ENCODE results near the gene MYO9A. TPM values are rescaled to one million over a fixed set of nuclear protein-coding genes. Genes with fewer than 3 reads are reported as not detected.

The MYO9A gene
- total and polyA plus RNA-seq, 11 donors = 3.2 to 33.9 (median 29.9) TPM

DNA sequence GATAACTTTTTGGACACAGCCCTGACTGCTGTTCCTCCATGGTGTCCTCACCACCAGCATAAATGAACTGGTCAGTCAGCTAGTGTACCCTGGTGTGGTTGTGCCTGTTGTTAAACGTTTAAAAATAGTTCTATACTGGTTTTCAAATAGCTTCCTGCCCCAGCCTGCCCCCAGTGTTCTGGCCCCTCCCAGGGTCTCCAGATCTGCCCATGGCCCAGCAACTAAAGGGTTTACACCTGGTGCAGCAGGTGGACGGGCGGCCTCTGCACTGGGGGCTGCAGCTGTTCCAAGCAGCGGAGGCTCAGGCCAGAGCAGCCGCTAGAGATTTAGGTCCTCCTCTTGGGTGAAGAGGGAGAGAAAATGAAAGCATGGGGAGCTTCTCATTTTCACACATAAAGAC lies 313.7 kb downstream of the MYO9A start:
- Histone ChIP-seq H3K27ac (no peak overlapping the region), H3K27me3 (peaks cover 0 to 6% (median 0%) of the 10 kb centered on the region in 9 donors), H3K4me3 (no peak overlapping the region), H3K9me3 (no peaks in the 10 kb centered on the region), H3K36me3 (no peaks in the 10 kb centered on the region), H3K4me1 (peaks cover 0 to 28% (median 10%) of the 10 kb centered on the region in 12 donors)
- ATAC-seq = no peak
- intact Hi-C loops (cut with DNase I) = loop anchor here in 9 of 10 donors (5.0 to 10.0 kb wide), 7 partner anchors 59 to 689 kb away; partner anchors contain the start of gene THSD4 (in 2 of the 9)
- DNase-seq = no peak
- TF ChIP-seq POLR2A (IDR thresholded peaks at IDR 0.05) = no peak
- TF ChIP-seq, protein P1, sequence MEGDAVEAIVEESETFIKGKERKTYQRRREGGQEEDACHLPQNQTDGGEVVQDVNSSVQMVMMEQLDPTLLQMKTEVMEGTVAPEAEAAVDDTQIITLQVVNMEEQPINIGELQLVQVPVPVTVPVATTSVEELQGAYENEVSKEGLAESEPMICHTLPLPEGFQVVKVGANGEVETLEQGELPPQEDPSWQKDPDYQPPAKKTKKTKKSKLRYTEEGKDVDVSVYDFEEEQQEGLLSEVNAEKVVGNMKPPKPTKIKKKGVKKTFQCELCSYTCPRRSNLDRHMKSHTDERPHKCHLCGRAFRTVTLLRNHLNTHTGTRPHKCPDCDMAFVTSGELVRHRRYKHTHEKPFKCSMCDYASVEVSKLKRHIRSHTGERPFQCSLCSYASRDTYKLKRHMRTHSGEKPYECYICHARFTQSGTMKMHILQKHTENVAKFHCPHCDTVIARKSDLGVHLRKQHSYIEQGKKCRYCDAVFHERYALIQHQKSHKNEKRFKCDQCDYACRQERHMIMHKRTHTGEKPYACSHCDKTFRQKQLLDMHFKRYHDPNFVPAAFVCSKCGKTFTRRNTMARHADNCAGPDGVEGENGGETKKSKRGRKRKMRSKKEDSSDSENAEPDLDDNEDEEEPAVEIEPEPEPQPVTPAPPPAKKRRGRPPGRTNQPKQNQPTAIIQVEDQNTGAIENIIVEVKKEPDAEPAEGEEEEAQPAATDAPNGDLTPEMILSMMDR (IDR thresholded peaks at IDR 0.05) = no peak
- whole genome bisulfite sequencing, 4 donors = 49 to 64% (median 58%) methylated on average over 5 of the region's 5 CpGs

DNA sequence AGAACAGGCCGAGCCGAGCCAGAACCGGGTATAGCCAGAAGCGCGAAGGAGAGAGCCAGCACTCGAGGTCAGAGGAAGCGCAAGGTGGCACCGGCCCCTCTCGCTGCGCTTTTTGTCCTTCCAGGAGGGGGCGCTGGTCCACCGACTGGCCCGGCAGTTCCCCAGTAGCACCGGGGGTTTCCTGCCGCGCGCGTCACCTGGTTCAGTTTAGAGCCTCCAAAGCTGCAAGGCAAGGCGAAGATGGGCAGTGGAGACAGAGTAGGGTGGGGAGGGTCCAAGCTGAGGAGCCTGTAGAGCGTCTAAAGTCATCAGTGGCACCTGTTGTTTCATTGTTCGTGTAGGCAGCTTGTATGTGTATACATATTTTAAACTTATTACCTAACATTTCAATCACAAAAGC lies 315.2 kb downstream of the MYO9A start:
- DNase-seq (no peak), ATAC-seq (no peak)
- Histone ChIP-seq H3K36me3 (no peaks in the 10 kb centered on the region), H3K27me3 (peaks cover 0 to 5% (median 0%) of the 10 kb centered on the region in 9 donors), H3K27ac (no peak overlapping the region), H3K9me3 (no peaks in the 10 kb centered on the region), H3K4me3 (no peak overlapping the region), H3K4me1 (peaks cover 0 to 17% (median 6%) of the 10 kb centered on the region in 12 donors)
- TF ChIP-seq, protein P1 (IDR thresholded peaks at IDR 0.05) = peak in 6 of 12 donors; percentile 18 to 34 (median 28)
- TF ChIP-seq POLR2A (IDR thresholded peaks at IDR 0.05) = no peak
- intact Hi-C loops (cut with DNase I) = loop anchor here in 9 of 10 donors (5.0 to 10.0 kb wide), 7 partner anchors 58 to 688 kb away; partner anchors contain the start of gene THSD4 (in 2 of the 9)
- 53 to 65% (median 60%) methylated on average over 21 of the region's 21 CpGs for WGBS, 4 donors

DNA sequence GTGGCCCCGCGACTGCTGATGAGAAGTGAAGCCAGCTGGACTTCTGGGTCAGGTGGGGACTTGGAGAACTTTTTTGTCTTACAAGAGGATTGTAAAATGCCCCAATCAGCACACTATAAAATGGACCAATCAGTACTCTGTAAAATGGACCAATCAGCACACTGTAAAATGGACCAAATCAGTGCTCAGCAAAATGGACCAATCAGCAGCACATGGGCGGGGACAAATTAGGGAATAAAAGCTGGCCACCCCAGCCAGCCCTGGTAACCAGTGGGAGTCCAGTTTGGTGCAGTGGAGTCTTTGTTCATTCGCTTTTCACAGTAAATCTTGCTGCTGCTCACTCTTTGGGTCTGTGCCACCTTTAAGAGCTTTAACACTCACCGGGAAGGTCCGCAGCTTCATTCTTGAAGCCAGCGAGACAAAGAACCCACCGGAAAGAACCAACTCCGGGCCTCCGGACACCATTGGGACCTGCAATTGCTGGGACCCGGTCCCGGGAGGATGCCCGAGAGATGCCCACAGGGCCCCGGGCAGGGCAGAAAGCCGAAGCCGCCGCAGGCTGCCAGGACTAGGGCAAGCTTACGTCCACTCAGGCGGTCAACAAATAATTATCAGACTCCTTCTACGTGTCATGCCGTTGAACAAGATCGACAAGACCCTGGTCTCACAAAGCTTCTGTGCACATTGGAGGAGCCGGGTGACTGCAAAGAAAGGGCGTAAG lies 315.9 kb downstream of the MYO9A start:
- ATAC-seq (no peak), DNase-seq (no peak)
- 92 to 96% (median 95%) methylated on average over 23 to 24 of the region's 24 CpGs for WGBS, 4 donors
- no peaks in the 10 kb centered on the region for H3K36me3 ChIP-seq
- intact Hi-C loops (cut with DNase I) = loop anchor here (2.0 to 10.0 kb wide), 12 partner anchors 57 to 687 kb away; partner anchors contain the start of gene THSD4 (in 2 of the 10)
- H3K9me3 ChIP-seq = no peaks in the 10 kb centered on the region
- no peak overlapping the region for H3K27ac ChIP-seq
- H3K4me3 ChIP-seq = no peak overlapping the region
- peaks cover 0 to 11% (median 3%) of the 10 kb centered on the region in 12 donors for H3K4me1 ChIP-seq
- TF ChIP-seq, protein P1 (IDR thresholded peaks at IDR 0.05) = no peak
- no peak for TF ChIP-seq POLR2A (IDR thresholded peaks at IDR 0.05)
- H3K27me3 ChIP-seq = no peaks in the 10 kb centered on the region

Data from heart left ventricle (tissue), 16 donors.